Stimulated activated CD8-positive, alpha-beta memory T cell treated with anti-CD3 and anti-CD28 coated beads, Interleukin-4, amount 100 ng/mL, for 24 hours (primary cell): ENCODE results near the gene FANCI.

Experiments
- DNase-seq: peaks from one replicate; pipeline ENCODE4 v3.0.0-alpha.2; 2020; ENCODE audit warnings: low read depth

The FANCI gene

GRCh38 chr15:89361451-89362202 is 117.8 kb downstream of the FANCI start:
- DNase-seq = peak; percentile 44

- no peak for DNase-seq
These were observed 118.7 kb downstream of the FANCI start for GRCh38 chr15:89362203-89363101.

GRCh38 chr15:89363133-89363532 is 119.4 kb downstream of the FANCI start:
- DNase-seq = no peak

- DNase-seq = no peak
These were observed 120.0 kb downstream of the FANCI start for GRCh38 chr15:89363770-89364169.

GRCh38 chr15:89364341-89364740 is 120.6 kb downstream of the FANCI start:
- no peak for DNase-seq

GRCh38 chr15:89364741-89365450 is 121.1 kb downstream of the FANCI start:
- no peak for DNase-seq

- no peak for DNase-seq
These were observed 121.8 kb downstream of the FANCI start for GRCh38 chr15:89365462-89366065.
